Measurements from ENCODE around the gene TMEM171.

The TMEM171 gene

GRCh38 chr5:73137563-73138530 is 17.5 kb downstream of the TMEM171 start:
- DNase-seq (ENCODE audit: low spot score), result peak; percentile 41
- no peak for TF ChIP-seq CTCF (IDR thresholded peaks at IDR 0.05)
- no peak overlapping the region for H3K27ac ChIP-seq
- no peak overlapping the region for H3K4me3 ChIP-seq

GRCh38 chr5:73139485-73139884 is 19.1 kb downstream of the TMEM171 start:
- no peak for DNase-seq (ENCODE audit: low spot score)
- no peak for TF ChIP-seq CTCF (IDR thresholded peaks at IDR 0.05)
- Histone ChIP-seq H3K4me3 (no peak overlapping the region), H3K27ac (no peak overlapping the region)

GRCh38 chr5:73140801-73141200 is 20.4 kb downstream of the TMEM171 start:
- TF ChIP-seq CTCF (IDR thresholded peaks at IDR 0.05), result no peak
- Histone ChIP-seq H3K27ac (no peak overlapping the region), H3K4me3 (no peak overlapping the region)
- DNase-seq (ENCODE audit: low spot score), result no peak

GRCh38 chr5:73142035-73142434 is 21.7 kb downstream of the TMEM171 start:
- Histone ChIP-seq H3K4me3 (no peak overlapping the region), H3K27ac (no peak overlapping the region)
- TF ChIP-seq CTCF (IDR thresholded peaks at IDR 0.05), result no peak
- no peak for DNase-seq (ENCODE audit: low spot score)

- no peak overlapping the region for H3K4me3 ChIP-seq
- no peak overlapping the region for H3K27ac ChIP-seq
- DNase-seq (ENCODE audit: low spot score), result no peak
- TF ChIP-seq CTCF (IDR thresholded peaks at IDR 0.05), result no peak
Observed at GRCh38 chr5:73143716-73144115, 23.3 kb downstream of the TMEM171 start.

- H3K27ac ChIP-seq, result no peak overlapping the region
- no peak for TF ChIP-seq CTCF (IDR thresholded peaks at IDR 0.05)
- no peak for DNase-seq (ENCODE audit: low spot score)
- H3K4me3 ChIP-seq, result no peak overlapping the region
Observed at GRCh38 chr5:73149540-73149939, 29.2 kb downstream of the TMEM171 start.

GRCh38 chr5:73150876-73151275 is 30.5 kb downstream of the TMEM171 start:
- Histone ChIP-seq H3K27ac (no peak overlapping the region), H3K4me3 (no peak overlapping the region)
- TF ChIP-seq CTCF (IDR thresholded peaks at IDR 0.05), result no peak
- DNase-seq (ENCODE audit: low spot score), result no peak

Measured in coronary artery (tissue), 2 donors.